Neural crest cell (in vitro differentiated cells): ENCODE results near the gene PDGFRB. TPM values are rescaled to one million over a fixed set of nuclear protein-coding genes. Genes with fewer than 3 reads are reported as not detected.

Experiments
- DNase-seq: peaks from one replicate; pipeline ENCODE4 v3.0.0; 2021; ENCODE audit warnings: low read depth, mixed read lengths, low spot score
- H3K27ac Mint-ChIP-seq: one replicate; pipeline ENCODE4 v1.8.0; 2021; ENCODE audit warnings: mild to moderate bottlenecking, mixed read lengths; ENCODE audit not compliant: unreplicated experiment
- H3K27me3 Mint-ChIP-seq: 2 replicates; pipeline ENCODE4 v1.8.0; 2021; ENCODE audit warnings: low read depth, mild to moderate bottlenecking, mixed read lengths
- H3K36me3 Mint-ChIP-seq: 2 replicates; pipeline ENCODE4 v1.8.0; 2021; ENCODE audit warnings: low read depth, mild to moderate bottlenecking, mixed read lengths
- H3K4me1 Mint-ChIP-seq: 2 replicates; pipeline ENCODE4 v1.8.0; 2021; ENCODE audit warnings: mixed read lengths
- H3K4me3 Mint-ChIP-seq: one replicate; pipeline ENCODE4 v1.8.0; 2021; ENCODE audit warnings: mild to moderate bottlenecking, mixed read lengths
- H3K9me3 Mint-ChIP-seq: 2 replicates; pipeline ENCODE4 v1.8.0; 2021; ENCODE audit warnings: mixed read lengths
- CTCF ChIP-seq: fragments of 200-600 bp; sonication (generic); conservative IDR thresholded peaks from 2 replicates; pipeline ENCODE4 v1.5.0; 2021; ENCODE audit warnings: antibody characterized with exemption, mild to moderate bottlenecking
- total RNA-seq: library from RNA; stranded (reverse); gene quantifications from 2 replicates; pipeline ENCODE4 v1.2.1, GENCODE V29; 2021

The PDGFRB gene
- total RNA-seq, 1 donor from 2014 or later = 10.8 TPM

DNA sequence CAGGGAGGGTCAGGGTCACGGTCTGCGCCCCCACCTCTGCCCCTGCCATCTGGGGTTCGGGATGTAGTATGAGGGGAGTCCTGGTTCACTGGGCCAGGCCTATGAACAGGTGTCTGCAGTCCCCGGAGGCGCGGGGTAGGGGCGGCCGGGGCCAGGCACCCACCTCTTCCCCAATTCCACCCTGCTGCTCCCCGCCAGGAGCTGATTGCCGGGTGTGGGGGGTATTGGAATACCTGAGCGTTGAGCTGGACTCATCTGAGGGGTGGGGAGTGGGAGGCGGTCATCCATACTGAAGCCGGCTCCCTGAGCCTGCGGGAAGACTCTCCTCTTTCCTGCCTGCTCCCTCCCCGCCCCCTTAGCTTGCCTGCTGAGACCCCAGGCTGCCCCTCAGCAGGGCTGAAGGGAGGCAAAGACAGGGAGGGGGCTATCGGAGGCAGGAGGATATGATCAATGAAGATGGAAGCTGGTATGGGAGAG, 34.9 kb upstream of the PDGFRB start:
- H3K9me3 Mint-ChIP-seq = no peaks in the 10 kb centered on the region
- TF ChIP-seq CTCF = no peak
- no peak overlapping the region for H3K27ac Mint-ChIP-seq
- peaks cover 79% of the 10 kb centered on the region for H3K27me3 Mint-ChIP-seq
- H3K4me3 Mint-ChIP-seq = no peak overlapping the region
- DNase-seq = no peak
- H3K4me1 Mint-ChIP-seq = peaks cover 3% of the 10 kb centered on the region
- H3K36me3 Mint-ChIP-seq = no peaks in the 10 kb centered on the region

- no peak for DNase-seq
- Mint-ChIP-seq H3K36me3 (no peaks in the 10 kb centered on the region), H3K27ac (no peak within 1 kb of the TSS), H3K27me3 (peaks cover 78% of the 10 kb centered on the region), H3K9me3 (no peaks in the 10 kb centered on the region), H3K4me3 (no peak within 1 kb of the TSS), H3K4me1 (peaks cover 3% of the 10 kb centered on the region)
- no peak for TF ChIP-seq CTCF
Observed at GRCh38 chr5:150189728-150190502, 34.3 kb upstream of the PDGFRB start, which contains the start of gene SLC6A7. TSS of gene SLC6A7 (plus strand) at chr5:150190062. CDS start at chr5:150190328, 266 bp downstream.

DNA sequence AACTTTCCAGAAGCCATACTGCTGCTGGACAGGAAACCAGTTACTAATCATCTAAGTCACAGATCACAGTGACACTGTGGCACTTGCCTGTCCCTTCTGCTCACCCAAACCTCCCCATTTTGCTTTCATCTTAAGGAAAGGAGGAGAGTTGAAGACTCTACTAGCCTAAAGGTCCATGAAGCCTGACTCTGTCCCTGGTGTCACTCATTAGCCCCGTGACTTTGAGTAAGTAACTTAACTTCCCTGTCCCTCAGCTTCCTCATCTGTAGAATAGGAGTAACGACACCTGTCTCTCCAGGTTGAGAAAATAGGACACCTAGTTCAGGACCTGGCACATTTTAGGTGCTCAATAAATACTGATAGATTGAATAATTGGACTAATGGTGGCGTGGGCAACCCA, 33.7 kb upstream of the PDGFRB start:
- H3K4me3 Mint-ChIP-seq = no peak overlapping the region
- H3K27me3 Mint-ChIP-seq = peaks cover 76% of the 10 kb centered on the region
- H3K36me3 Mint-ChIP-seq = no peaks in the 10 kb centered on the region
- no peak overlapping the region for H3K27ac Mint-ChIP-seq
- H3K4me1 Mint-ChIP-seq = peaks cover 3% of the 10 kb centered on the region
- TF ChIP-seq CTCF = no peak
- DNase-seq = no peak
- H3K9me3 Mint-ChIP-seq = no peaks in the 10 kb centered on the region

DNA sequence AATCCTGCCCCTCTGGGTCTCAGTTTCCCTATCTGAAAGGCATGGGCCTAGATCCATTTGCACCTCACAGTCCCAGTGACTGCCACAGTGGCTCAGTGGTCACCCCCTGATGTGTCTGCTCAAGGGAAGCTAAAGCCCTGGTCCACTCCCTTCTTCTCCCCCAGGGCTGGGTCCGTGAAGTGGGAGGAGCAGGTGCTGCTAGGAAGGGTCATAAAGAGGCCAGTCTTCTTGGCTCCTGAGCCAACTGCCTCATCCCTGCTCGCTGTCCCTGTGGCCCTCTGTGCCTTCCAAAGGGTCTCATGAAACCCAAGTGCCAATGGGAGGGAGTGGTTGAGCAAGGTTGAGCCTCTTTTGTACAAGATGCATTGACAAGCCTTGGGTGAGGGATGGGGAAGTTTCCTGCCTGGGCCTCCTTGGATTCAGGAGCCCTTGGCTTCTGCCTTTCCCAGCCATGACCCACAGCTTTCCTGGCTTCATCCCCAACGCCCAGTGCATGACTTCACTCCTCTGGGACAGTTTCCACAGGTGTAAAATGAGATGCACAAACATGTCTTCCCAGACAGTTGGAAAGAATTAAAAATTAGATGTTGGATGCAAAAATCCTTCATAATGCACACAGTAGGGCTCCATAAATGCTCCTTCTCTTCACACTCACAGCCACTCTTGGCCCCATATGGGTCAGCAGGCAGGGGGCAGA, 32.6 kb upstream of the PDGFRB start:
- no peak overlapping the region for H3K4me3 Mint-ChIP-seq
- peaks cover 70% of the 10 kb centered on the region for H3K27me3 Mint-ChIP-seq
- no peaks in the 10 kb centered on the region for H3K9me3 Mint-ChIP-seq
- H3K27ac Mint-ChIP-seq = no peak overlapping the region
- TF ChIP-seq CTCF = no peak
- H3K36me3 Mint-ChIP-seq = no peaks in the 10 kb centered on the region
- DNase-seq = no peak
- peaks cover 3% of the 10 kb centered on the region for H3K4me1 Mint-ChIP-seq

DNA sequence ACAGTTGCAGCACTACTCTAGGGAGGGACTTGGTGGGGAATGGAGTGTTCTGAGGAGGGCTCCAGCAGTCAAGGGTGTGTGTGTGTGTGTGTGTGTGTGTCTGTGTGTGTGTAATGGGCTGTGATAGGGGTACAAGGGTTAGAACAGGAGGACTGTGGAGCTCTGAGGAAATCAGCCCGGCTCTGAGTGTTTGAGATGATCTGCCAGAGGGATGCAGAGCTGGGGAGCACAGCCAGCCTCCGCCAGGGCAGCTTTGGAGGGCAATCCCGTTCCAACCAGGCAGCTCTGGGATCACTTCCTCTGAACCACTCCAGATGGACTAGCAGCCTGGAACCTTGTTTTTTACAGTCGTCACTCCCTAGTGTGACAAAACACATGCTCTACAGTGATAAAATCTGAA, 31.3 kb upstream of the PDGFRB start:
- Mint-ChIP-seq H3K27ac (no peak overlapping the region), H3K9me3 (no peaks in the 10 kb centered on the region), H3K4me3 (no peak overlapping the region), H3K27me3 (peaks cover 61% of the 10 kb centered on the region), H3K36me3 (no peaks in the 10 kb centered on the region), H3K4me1 (peaks cover 3% of the 10 kb centered on the region)
- no peak for DNase-seq
- no peak for TF ChIP-seq CTCF
